K562 (cell line): ENCODE data around the gene CCL5. TPM values are rescaled to one million over a fixed set of nuclear protein-coding genes. Genes with fewer than 3 reads are reported as not detected.
A peak's percentile ranks its signal among the peaks of the same experiment; 100 is the strongest.

Source experiments
- ATAC-seq: fragments of 200-7000 bp; cut with Tn5 transposase; 3 replicates; pipeline ENCODE4 v1.9.1; 2020; ENCODE audit warnings: moderate library complexity
- BruUV-seq: library from RNA; stranded (reverse); fragments of 400-500 nt; replicated peaks from 2 replicates; lab custom pipeline; 2021; lab: Mats Ljungman, UMichigan
- CTCF ChIA-PET: fragments of 300-600 bp; formaldehyde crosslinking; extraction: SDS; loops from one replicate; lab custom pipeline; 2021; ENCODE audit warnings: low intra/inter-chr PET ratio; lab: Yijun Ruan, JAX
- POLR2A ChIA-PET: fragments of 300-600, 350-650 bp; sonication (Branson Sonifier 250); formaldehyde crosslinking; extraction: SDS; loops from one replicate; lab custom pipeline; 2021; ENCODE audit warnings: antibody characterized with exemption, inconsistent platforms; lab: Yijun Ruan, JAX
- DNase-seq, 4 experiments: peaks; one replicate each; pipeline versions ENCODE4 v3.0.0 to v3.0.0-alpha.2; 2011 to 2018; ENCODE audit warnings: low spot score in 3 of 4, mixed read lengths in 3 of 4; ENCODE audit errors: extremely low read depth in 1 of 4
- FAIRE-seq: peaks from 2 replicates; lab custom pipeline; 2011; peaks lifted over from hg19 to GRCh38; lab: Jason Lieb, UNC
- H2AFZ ChIP-seq: 2 replicates; pipeline ENCODE4 v1.6.0; 2011; ENCODE audit warnings: low read depth, low read length, control low read depth, inconsistent platforms
- H3K27ac ChIP-seq: fragments of 200-600 bp; 3 replicates; pipeline ENCODE4 v1.8.0; 2011; ENCODE audit warnings: low read depth, mild to moderate bottlenecking, control low read depth, inconsistent platforms, low read length, moderate library complexity, mixed read lengths; ENCODE audit errors: extremely low read depth
- H3K27me3 ChIP-seq, 2 experiments: fragments of 300-600 bp in 1 of 2; 2 replicates in 1 of 2; 3 replicates in 1 of 2; pipeline versions ENCODE4 v1.6.0 to v1.8.0; 2011; ENCODE audit warnings: inconsistent platforms in 2 of 2, low read length in 2 of 2, mild to moderate bottlenecking in 1 of 2, mixed read lengths in 1 of 2, moderate library complexity in 1 of 2; ENCODE audit not compliant: control insufficient read depth in 2 of 2, insufficient read depth in 2 of 2
- H3K36me3 ChIP-seq: fragments of 300-600 bp; 3 replicates; pipeline ENCODE4 v1.8.0; 2011; ENCODE audit warnings: mild to moderate bottlenecking, low read length, inconsistent platforms; ENCODE audit not compliant: control insufficient read depth, insufficient read depth
- H3K4me1 ChIP-seq, 2 experiments: fragments of 200-600 bp in 1 of 2; replicated peaks in 1 of 2; 2 replicates in 1 of 2; 3 replicates in 1 of 2; pipeline versions ENCODE4 v1.5.1 to v1.8.0; 2011; ENCODE audit warnings: inconsistent platforms in 2 of 2, low read length in 2 of 2, mild to moderate bottlenecking in 1 of 2, mixed read lengths in 1 of 2, moderate library complexity in 1 of 2; ENCODE audit not compliant: control insufficient read depth in 2 of 2, insufficient read depth in 2 of 2
- H3K4me2 ChIP-seq: 2 replicates; pipeline ENCODE4 v1.6.1; 2011; ENCODE audit warnings: low read length, control low read depth, inconsistent platforms, mixed read lengths; ENCODE audit not compliant: insufficient read depth
- H3K4me3 ChIP-seq: fragments of 200-600 bp; sonication (generic), shearing (Covaris generic); 2 replicates; pipeline ENCODE4 v1.5.1; 2016; ENCODE audit warnings: control low read depth, inconsistent platforms
- H3K79me2 ChIP-seq: fragments of 200-600 bp; 3 replicates; pipeline ENCODE4 v1.8.0; 2011; ENCODE audit warnings: low read length, inconsistent platforms; ENCODE audit not compliant: control insufficient read depth, insufficient read depth
- H3K9ac ChIP-seq, 2 experiments: 2 replicates each; pipeline versions ENCODE4 v1.6.0 to v1.6.1; 2011; ENCODE audit warnings: low read depth in 2 of 2, low read length in 2 of 2, control low read depth in 1 of 2, inconsistent platforms in 1 of 2, mild to moderate bottlenecking in 1 of 2, mixed read lengths in 1 of 2; ENCODE audit not compliant: insufficient read depth in 1 of 2
- H3K9me1 ChIP-seq: one replicate; pipeline ENCODE4 v1.6.0; 2011; ENCODE audit warnings: inconsistent platforms, mild to moderate bottlenecking, low read length, moderate library complexity; ENCODE audit not compliant: control insufficient read depth, insufficient read depth
- H3K9me3 ChIP-seq: replicated peaks from 2 replicates; pipeline ENCODE4 v1.5.1; 2011; ENCODE audit warnings: low read depth, low read length, inconsistent platforms; ENCODE audit not compliant: control insufficient read depth, insufficient read depth
- H4K20me1 ChIP-seq: replicated peaks from 2 replicates; pipeline ENCODE4 v1.6.1; 2011; ENCODE audit warnings: low read length, inconsistent platforms, mixed read lengths; ENCODE audit not compliant: control insufficient read depth, insufficient read depth
- EGR1 ChIP-seq: fragments of 450-650 bp; conservative IDR thresholded peaks from 2 replicates; pipeline ENCODE4 v1.6.1; 2017; ENCODE audit warnings: mild to moderate bottlenecking
- ELF2 ChIP-seq: fragments of 250-450 bp; sonication (Bioruptor Pico); IDR thresholded peaks from 2 replicates; pipeline ENCODE4 v1.5.0; 2021; ENCODE audit warnings: mild to moderate bottlenecking
- FOXA1 ChIP-seq: fragments of 450-650 bp; IDR thresholded peaks from 2 replicates; pipeline ENCODE4 v1.6.1; 2016; ENCODE audit warnings: mild to moderate bottlenecking, borderline replicate concordance
- GABPA ChIP-seq: fragments of 200-800 bp; sonication (Bioruptor generic); conservative IDR thresholded peaks from 2 replicates; pipeline ENCODE4 v1.6.1; 2016; ENCODE audit warnings: low read depth, missing genetic modification characterization, missing compliant biosample characterization
- MAFG ChIP-seq: fragments of 450-650 bp; conservative IDR thresholded peaks from 2 replicates; pipeline ENCODE4 v1.6.1; 2016; ENCODE audit warnings: missing genetic modification characterization, missing compliant biosample characterization
- MCM2 ChIP-seq: fragments of 450-650 bp; IDR thresholded peaks from 2 replicates; pipeline ENCODE4 v1.6.1; 2017; ENCODE audit warnings: low read depth, mild to moderate bottlenecking
- PML ChIP-seq: IDR thresholded peaks from 2 replicates; pipeline ENCODE4 v1.6.1; 2012; ENCODE audit warnings: low read length, inconsistent platforms
- RBM25 ChIP-seq: fragments of 200-400 bp; formaldehyde crosslinking; IDR thresholded peaks from 2 replicates; pipeline ENCODE4 v1.6.1; 2018; ENCODE audit warnings: low read length, low read depth, moderate library complexity; ENCODE audit not compliant: severe bottlenecking
- SREBF1 ChIP-seq: fragments of 150-350 bp; IDR thresholded peaks from 2 replicates; pipeline ENCODE4 v1.6.1; 2014; ENCODE audit warnings: antibody characterized with exemption, low read depth, low read length, borderline replicate concordance
- SRSF9 ChIP-seq: fragments of 200-400 bp; formaldehyde crosslinking; IDR thresholded peaks from 2 replicates; pipeline ENCODE4 v1.6.1; 2017; ENCODE audit warnings: low read depth, low read length, borderline replicate concordance
- TSC22D4 ChIP-seq: fragments of 450-650 bp; IDR thresholded peaks from 2 replicates; pipeline ENCODE4 v1.6.1; 2016; ENCODE audit warnings: missing genetic modification characterization, missing biosample characterization, control low read depth
- WGBS: fragments of 100-300 bp; shearing (Covaris generic); methylation state at CpG from one replicate; pipeline ENCODE4 v1.1.6; 2016; ENCODE audit warnings: low coverage, mixed read lengths; ENCODE audit not compliant: insufficient coverage; ENCODE audit errors: missing lambda C conversion rate; 5-methylcytosine and 5-hydroxymethylcytosine counted together
- in situ Hi-C: fragments of 300-500 bp; cut with MboI; formaldehyde crosslinking; loops from 4 replicates; pipeline ENCODE4 v1.15.0; 2018; ENCODE audit warnings: inconsistent platforms, mixed read lengths
- intact Hi-C: fragments of 100-400 bp; cut with micrococcal nuclease; formaldehyde crosslinking; loops from 2 replicates; pipeline ENCODE4 v1.14.2; 2022
- polyA plus RNA-seq, 8 experiments: library from polyadenylated mRNA; depleted of rRNA in 4 of 8; stranded (reverse) in 5 of 8; unstranded in 3 of 8; fragments of >200 nt; fragmentation: Nextera tagmentation in 2 of 8; fragmentation: Illumina TruSeq in 1 of 8; extraction: Ambion mirVana in 2 of 8; extraction: Trizol in 1 of 8; gene quantifications; 2 replicates each; pipeline versions ENCODE4 v1.2.1 to v1.2.3, GENCODE V29; 2011 to 2014; ENCODE audit warnings: inconsistent platforms in 1 of 8, missing spikeins in 1 of 8
- total RNA-seq, 7 experiments: library from RNA; depleted of rRNA in 6 of 7; stranded (reverse); fragments of >200 nt in 6 of 7; fragmentation: Illumina TruSeq in 2 of 7; extraction: Trizol in 2 of 7; gene quantifications; 2 replicates each; pipeline versions ENCODE4 v1.2.1 to v1.2.3, GENCODE V29; 2011 to 2021; ENCODE audit warnings: low replicate concordance in 1 of 7
- TF ChIP-seq, protein P1 (sequence below), 2 experiments: fragments of 450-650 bp; IDR thresholded peaks; 2 replicates each; pipeline ENCODE4 v1.6.1; 2016
- TF ChIP-seq, protein P2 (sequence below): sonication (generic); formaldehyde crosslinking; IDR thresholded peaks from 2 replicates; pipeline ENCODE4 v1.8.0; 2022; ENCODE audit warnings: mild to moderate bottlenecking, missing genetic modification reagents
- TF ChIP-seq, protein P3 (sequence below): sonication (generic); formaldehyde crosslinking; IDR thresholded peaks from 2 replicates; pipeline ENCODE4 v1.8.0; 2023; ENCODE audit warnings: missing genetic modification reagents, mild to moderate bottlenecking, borderline replicate concordance

CCL5 gene
- total and polyA plus RNA-seq, 9 of the 15 experiments (the other 6 are each of a cell fraction or from before 2014, with no cell fraction given) = 0.18 to 0.59 (median 0.45) TPM; not detected in 1

DNA sequence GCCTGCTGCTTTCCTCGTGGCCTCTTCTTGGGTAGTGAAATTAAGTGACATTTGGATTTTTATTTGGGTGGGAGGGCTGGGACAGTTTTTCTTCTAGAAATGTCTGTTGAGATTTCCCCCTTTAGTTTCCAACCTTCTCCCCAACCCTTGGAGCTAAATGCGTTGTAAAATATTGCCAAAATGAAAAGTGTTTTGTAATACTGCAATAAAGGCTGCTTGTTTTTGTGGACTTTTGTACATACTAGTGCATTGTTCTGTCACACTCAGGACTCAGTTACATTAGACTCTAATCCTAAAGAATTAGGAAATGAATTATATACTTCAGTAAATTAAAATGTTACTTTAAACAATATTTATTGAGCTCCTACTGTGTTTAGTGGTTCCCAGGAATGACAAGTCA is 33.2 kb downstream of the CCL5 start (continued):
- TF ChIP-seq SREBF1 (no peak), GABPA (no peak), EGR1 (no peak), FOXA1 (no peak), MCM2 (no peak)
- TF ChIP-seq, protein P1, sequence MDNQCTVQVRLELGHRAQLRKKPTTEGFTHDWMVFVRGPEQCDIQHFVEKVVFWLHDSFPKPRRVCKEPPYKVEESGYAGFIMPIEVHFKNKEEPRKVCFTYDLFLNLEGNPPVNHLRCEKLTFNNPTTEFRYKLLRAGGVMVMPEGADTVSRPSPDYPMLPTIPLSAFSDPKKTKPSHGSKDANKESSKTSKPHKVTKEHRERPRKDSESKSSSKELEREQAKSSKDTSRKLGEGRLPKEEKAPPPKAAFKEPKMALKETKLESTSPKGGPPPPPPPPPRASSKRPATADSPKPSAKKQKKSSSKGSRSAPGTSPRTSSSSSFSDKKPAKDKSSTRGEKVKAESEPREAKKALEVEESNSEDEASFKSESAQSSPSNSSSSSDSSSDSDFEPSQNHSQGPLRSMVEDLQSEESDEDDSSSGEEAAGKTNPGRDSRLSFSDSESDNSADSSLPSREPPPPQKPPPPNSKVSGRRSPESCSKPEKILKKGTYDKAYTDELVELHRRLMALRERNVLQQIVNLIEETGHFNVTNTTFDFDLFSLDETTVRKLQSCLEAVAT (IDR thresholded peaks at IDR 0.05) = no peak
- TF ChIP-seq, protein P2, sequence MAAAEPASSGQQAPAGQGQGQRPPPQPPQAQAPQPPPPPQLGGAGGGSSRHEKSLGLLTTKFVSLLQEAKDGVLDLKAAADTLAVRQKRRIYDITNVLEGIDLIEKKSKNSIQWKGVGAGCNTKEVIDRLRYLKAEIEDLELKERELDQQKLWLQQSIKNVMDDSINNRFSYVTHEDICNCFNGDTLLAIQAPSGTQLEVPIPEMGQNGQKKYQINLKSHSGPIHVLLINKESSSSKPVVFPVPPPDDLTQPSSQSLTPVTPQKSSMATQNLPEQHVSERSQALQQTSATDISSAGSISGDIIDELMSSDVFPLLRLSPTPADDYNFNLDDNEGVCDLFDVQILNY = no peak

DNA sequence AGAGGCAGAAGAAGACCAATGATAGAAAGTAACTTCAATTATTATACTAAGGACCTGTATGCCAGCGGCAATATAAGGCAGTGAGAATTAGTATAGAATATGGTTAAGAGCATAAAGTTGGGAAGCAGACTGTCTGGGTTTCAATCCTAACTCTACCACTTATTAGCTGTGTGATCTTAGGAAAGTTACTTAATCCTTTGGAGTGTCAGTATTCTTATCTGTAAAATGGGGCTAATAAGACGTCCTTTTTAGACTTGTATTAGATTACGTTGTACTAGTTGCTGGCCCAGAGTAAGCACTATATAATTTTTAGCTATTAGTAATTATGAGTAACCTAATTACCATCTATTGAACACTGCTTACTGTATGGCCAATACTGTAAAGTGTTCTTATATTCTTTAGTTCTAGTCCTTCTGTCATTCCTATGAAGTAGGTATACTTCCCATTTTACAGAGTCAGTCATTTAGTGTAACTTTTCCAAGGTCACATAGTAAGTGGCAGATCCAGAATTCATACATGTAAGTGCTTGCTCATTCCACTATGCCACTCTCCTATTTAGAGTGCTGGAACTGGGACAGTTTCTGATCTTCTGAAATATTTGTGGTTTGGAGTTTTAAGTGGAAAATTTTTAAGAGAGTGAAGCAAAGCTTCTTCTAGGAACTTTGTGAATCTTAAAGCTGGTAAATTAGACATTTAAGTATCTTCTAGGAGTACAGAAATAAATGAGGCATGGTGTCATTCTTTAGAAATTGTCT is 33.9 kb downstream of the CCL5 start:
- ChIA-PET CTCF (no interaction called here), POLR2A (interaction anchor here (1.0 to 2.8 kb wide), 5 partner anchors 11 to 36 kb away, joined by 3 to 19 read pairs (median 4); no protein-coding TSS in a partner anchor)
- no TSS peak for BruUV-seq
- Histone ChIP-seq H4K20me1 (no peaks in the 10 kb centered on the region), H3K9ac (no peak overlapping the region), H3K4me1 (no peaks in the 10 kb centered on the region), H2AFZ (no peak overlapping the region), H3K4me2 (no peak overlapping the region), H3K27me3 (no peaks in the 10 kb centered on the region), H3K36me3 (peaks cover 80% of the 10 kb centered on the region), H3K9me1 (no peaks in the 10 kb centered on the region), H3K4me3 (no peak overlapping the region), H3K9me3 (no peaks in the 10 kb centered on the region), H3K79me2 (no peaks in the 10 kb centered on the region), H3K27ac (no peak overlapping the region)
- ATAC-seq (no peak), FAIRE-seq (no peak), DNase-seq (no peak)
- 87% methylated on average over 3 of the region's 3 CpGs for WGBS
- intact Hi-C loops = loop anchor here (5.0 to 10.0 kb wide), 2 partner anchors 96 to 229 kb away; partner anchors contain the start of gene LYZL6
- in situ Hi-C loops = no loop called here
- TF ChIP-seq RBM25 (peak; percentile 73), ELF2 (CRISPR knock-in tag) (0 out of 2 replicates have a peak, but pooled peaks have one; percentile 42), TSC22D4 (tag) (no peak), MAFG (no peak), SRSF9 (no peak), PML (no peak)
- TF ChIP-seq, protein P3, sequence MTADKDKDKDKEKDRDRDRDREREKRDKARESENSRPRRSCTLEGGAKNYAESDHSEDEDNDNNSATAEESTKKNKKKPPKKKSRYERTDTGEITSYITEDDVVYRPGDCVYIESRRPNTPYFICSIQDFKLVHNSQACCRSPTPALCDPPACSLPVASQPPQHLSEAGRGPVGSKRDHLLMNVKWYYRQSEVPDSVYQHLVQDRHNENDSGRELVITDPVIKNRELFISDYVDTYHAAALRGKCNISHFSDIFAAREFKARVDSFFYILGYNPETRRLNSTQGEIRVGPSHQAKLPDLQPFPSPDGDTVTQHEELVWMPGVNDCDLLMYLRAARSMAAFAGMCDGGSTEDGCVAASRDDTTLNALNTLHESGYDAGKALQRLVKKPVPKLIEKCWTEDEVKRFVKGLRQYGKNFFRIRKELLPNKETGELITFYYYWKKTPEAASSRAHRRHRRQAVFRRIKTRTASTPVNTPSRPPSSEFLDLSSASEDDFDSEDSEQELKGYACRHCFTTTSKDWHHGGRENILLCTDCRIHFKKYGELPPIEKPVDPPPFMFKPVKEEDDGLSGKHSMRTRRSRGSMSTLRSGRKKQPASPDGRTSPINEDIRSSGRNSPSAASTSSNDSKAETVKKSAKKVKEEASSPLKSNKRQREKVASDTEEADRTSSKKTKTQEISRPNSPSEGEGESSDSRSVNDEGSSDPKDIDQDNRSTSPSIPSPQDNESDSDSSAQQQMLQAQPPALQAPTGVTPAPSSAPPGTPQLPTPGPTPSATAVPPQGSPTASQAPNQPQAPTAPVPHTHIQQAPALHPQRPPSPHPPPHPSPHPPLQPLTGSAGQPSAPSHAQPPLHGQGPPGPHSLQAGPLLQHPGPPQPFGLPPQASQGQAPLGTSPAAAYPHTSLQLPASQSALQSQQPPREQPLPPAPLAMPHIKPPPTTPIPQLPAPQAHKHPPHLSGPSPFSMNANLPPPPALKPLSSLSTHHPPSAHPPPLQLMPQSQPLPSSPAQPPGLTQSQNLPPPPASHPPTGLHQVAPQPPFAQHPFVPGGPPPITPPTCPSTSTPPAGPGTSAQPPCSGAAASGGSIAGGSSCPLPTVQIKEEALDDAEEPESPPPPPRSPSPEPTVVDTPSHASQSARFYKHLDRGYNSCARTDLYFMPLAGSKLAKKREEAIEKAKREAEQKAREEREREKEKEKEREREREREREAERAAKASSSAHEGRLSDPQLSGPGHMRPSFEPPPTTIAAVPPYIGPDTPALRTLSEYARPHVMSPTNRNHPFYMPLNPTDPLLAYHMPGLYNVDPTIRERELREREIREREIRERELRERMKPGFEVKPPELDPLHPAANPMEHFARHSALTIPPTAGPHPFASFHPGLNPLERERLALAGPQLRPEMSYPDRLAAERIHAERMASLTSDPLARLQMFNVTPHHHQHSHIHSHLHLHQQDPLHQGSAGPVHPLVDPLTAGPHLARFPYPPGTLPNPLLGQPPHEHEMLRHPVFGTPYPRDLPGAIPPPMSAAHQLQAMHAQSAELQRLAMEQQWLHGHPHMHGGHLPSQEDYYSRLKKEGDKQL (CRISPR knock-in tag) = no peak
